ENCODE data around the gene CADM1.

The CADM1 gene

GRCh38 chr11:115365907-115366306, 138.3 kb downstream of the CADM1 start:
- Histone ChIP-seq H3K79me2 (ENCODE audit: low read length) (peaks cover 15% of the 10 kb centered on the region), H3K27me3 (replicated peaks; ENCODE audit: insufficient read depth, low read length) (no peaks in the 10 kb centered on the region), H2AFZ (ENCODE audit: low read length) (no peak overlapping the region), H3F3A (ENCODE audit: insufficient read depth, low read length) (no peaks in the 10 kb centered on the region), H3K27ac (ENCODE audit: low read length) (no peak overlapping the region), H3K9me3 (replicated peaks; ENCODE audit: insufficient read depth, low read length) (no peaks in the 10 kb centered on the region), H3K4me2 (ENCODE audit: low read depth, low read length) (no peak overlapping the region), H3K9me2 (replicated peaks; ENCODE audit: insufficient read depth, low read length) (no peaks in the 10 kb centered on the region), H4K20me1 (ENCODE audit: insufficient read depth, low read length) (no peaks in the 10 kb centered on the region), H3K9ac (ENCODE audit: low read length) (no peak overlapping the region), H3K4me1 (ENCODE audit: low read length) (no peaks in the 10 kb centered on the region), H3K4me3 (ENCODE audit: low read length) (no peak overlapping the region), H3K36me3 (replicated peaks; ENCODE audit: insufficient read depth, low read length) (no peaks in the 10 kb centered on the region)
- DNase-seq, result no peak
- TF ChIP-seq EZH2 (optimal IDR thresholded peaks at IDR 0.05; ENCODE audit: low read depth, low read length) (no peak), CTCF (IDR thresholded peaks at IDR 0.05; ENCODE audit: low read length) (no peak), EZH2phosphoT487 (IDR thresholded peaks at IDR 0.05; ENCODE audit: low read length) (no peak)

GRCh38 chr11:115364896-115365295, 139.3 kb downstream of the CADM1 start:
- TF ChIP-seq CTCF (IDR thresholded peaks at IDR 0.05; ENCODE audit: low read length) (no peak), EZH2phosphoT487 (IDR thresholded peaks at IDR 0.05; ENCODE audit: low read length) (no peak), EZH2 (optimal IDR thresholded peaks at IDR 0.05; ENCODE audit: low read depth, low read length) (no peak)
- no peak overlapping the region for H3K9ac ChIP-seq (ENCODE audit: low read length)
- no peak for DNase-seq

GRCh38 chr11:115363921-115364320, 140.3 kb downstream of the CADM1 start:
- H3F3A ChIP-seq (ENCODE audit: insufficient read depth, low read length), result no peaks in the 10 kb centered on the region
- no peaks in the 10 kb centered on the region for H4K20me1 ChIP-seq (ENCODE audit: insufficient read depth, low read length)
- no peak overlapping the region for H2AFZ ChIP-seq (ENCODE audit: low read length)
- H3K9me2 ChIP-seq (replicated peaks; ENCODE audit: insufficient read depth, low read length), result no peaks in the 10 kb centered on the region
- DNase-seq, result no peak
- no peak for TF ChIP-seq EZH2phosphoT487 (IDR thresholded peaks at IDR 0.05; ENCODE audit: low read length)
- H3K36me3 ChIP-seq (replicated peaks; ENCODE audit: insufficient read depth, low read length), result no peaks in the 10 kb centered on the region
- H3K9me3 ChIP-seq (replicated peaks; ENCODE audit: insufficient read depth, low read length), result no peaks in the 10 kb centered on the region
- H3K4me1 ChIP-seq (ENCODE audit: low read length), result no peaks in the 10 kb centered on the region
- no peak overlapping the region for H3K9ac ChIP-seq (ENCODE audit: low read length)
- H3K27ac ChIP-seq (ENCODE audit: low read length), result no peak overlapping the region
- no peak overlapping the region for H3K4me3 ChIP-seq (ENCODE audit: low read length)
- H3K4me2 ChIP-seq (ENCODE audit: low read depth, low read length), result no peak overlapping the region
- no peaks in the 10 kb centered on the region for H3K27me3 ChIP-seq (replicated peaks; ENCODE audit: insufficient read depth, low read length)
- peaks cover 16% of the 10 kb centered on the region for H3K79me2 ChIP-seq (ENCODE audit: low read length)

More at GRCh38 chr11:115364896-115365295, 139.3 kb downstream of the CADM1 start:
- H3K9me2 ChIP-seq (replicated peaks; ENCODE audit: insufficient read depth, low read length), result no peaks in the 10 kb centered on the region
- H3K36me3 ChIP-seq (replicated peaks; ENCODE audit: insufficient read depth, low read length), result no peaks in the 10 kb centered on the region
- no peak overlapping the region for H2AFZ ChIP-seq (ENCODE audit: low read length)
- no peaks in the 10 kb centered on the region for H3K27me3 ChIP-seq (replicated peaks; ENCODE audit: insufficient read depth, low read length)
- no peaks in the 10 kb centered on the region for H4K20me1 ChIP-seq (ENCODE audit: insufficient read depth, low read length)
- H3F3A ChIP-seq (ENCODE audit: insufficient read depth, low read length), result no peaks in the 10 kb centered on the region
- H3K4me1 ChIP-seq (ENCODE audit: low read length), result no peaks in the 10 kb centered on the region
- no peak overlapping the region for H3K4me3 ChIP-seq (ENCODE audit: low read length)
- no peaks in the 10 kb centered on the region for H3K9me3 ChIP-seq (replicated peaks; ENCODE audit: insufficient read depth, low read length)
- peaks cover 15% of the 10 kb centered on the region for H3K79me2 ChIP-seq (ENCODE audit: low read length)
- H3K4me2 ChIP-seq (ENCODE audit: low read depth, low read length), result no peak overlapping the region
- no peak overlapping the region for H3K27ac ChIP-seq (ENCODE audit: low read length)

- no peak overlapping the region for H3K4me3 ChIP-seq (ENCODE audit: low read length)
Observed at GRCh38 chr11:115363426-115363825, 140.8 kb downstream of the CADM1 start.

More at GRCh38 chr11:115363426-115363825, 140.8 kb downstream of the CADM1 start:
- H3K4me2 ChIP-seq (ENCODE audit: low read depth, low read length), result no peak overlapping the region
- H2AFZ ChIP-seq (ENCODE audit: low read length), result no peak overlapping the region
- peaks cover 20% of the 10 kb centered on the region for H3K79me2 ChIP-seq (ENCODE audit: low read length)
- H3K9ac ChIP-seq (ENCODE audit: low read length), result no peak overlapping the region
- no peak for TF ChIP-seq EZH2phosphoT487 (IDR thresholded peaks at IDR 0.05; ENCODE audit: low read length)
- TF ChIP-seq EZH2 (optimal IDR thresholded peaks at IDR 0.05; ENCODE audit: low read depth, low read length), result no peak
- TF ChIP-seq CTCF (IDR thresholded peaks at IDR 0.05; ENCODE audit: low read length), result no peak
- no peak overlapping the region for H3K27ac ChIP-seq (ENCODE audit: low read length)
- no peak for DNase-seq
- H3K36me3 ChIP-seq (replicated peaks; ENCODE audit: insufficient read depth, low read length), result no peaks in the 10 kb centered on the region
- no peaks in the 10 kb centered on the region for H3K9me2 ChIP-seq (replicated peaks; ENCODE audit: insufficient read depth, low read length)
- no peaks in the 10 kb centered on the region for H3K4me1 ChIP-seq (ENCODE audit: low read length)
- H4K20me1 ChIP-seq (ENCODE audit: insufficient read depth, low read length), result no peaks in the 10 kb centered on the region
- no peaks in the 10 kb centered on the region for H3F3A ChIP-seq (ENCODE audit: insufficient read depth, low read length)
- no peaks in the 10 kb centered on the region for H3K27me3 ChIP-seq (replicated peaks; ENCODE audit: insufficient read depth, low read length)
- no peaks in the 10 kb centered on the region for H3K9me3 ChIP-seq (replicated peaks; ENCODE audit: insufficient read depth, low read length)
